A549 (cell line): ENCODE results near the gene DNAH8. TPM values are rescaled to one million over a fixed set of nuclear protein-coding genes. Genes with fewer than 3 reads are reported as not detected.

Source experiments
- ATAC-seq, 2 experiments: fragments of 200-7000 bp in 1 of 2; fragments of >200 bp in 1 of 2; cut with Nextera tagmentation in 1 of 2; cut with Tn5 transposase in 1 of 2; 3 replicates each; pipeline versions ENCODE4 v1.8.0 to v1.9.1; 2018 to 2020; ENCODE audit warnings: mild to moderate bottlenecking in 1 of 2, moderate library complexity in 1 of 2
- CTCF ChIA-PET: fragments of 300-600 bp; sonication (Branson Sonifier 250); formaldehyde crosslinking; extraction: SDS; loops from one replicate; lab custom pipeline; 2021; ENCODE audit warnings: antibody characterized with exemption, inconsistent platforms; lab: Yijun Ruan, JAX
- POLR2A ChIA-PET: fragments of 350-600 bp; formaldehyde crosslinking; extraction: SDS; loops from one replicate; lab custom pipeline; 2021; ENCODE audit warnings: antibody characterized with exemption, inconsistent platforms; lab: Yijun Ruan, JAX
- DNase-seq, 2 experiments: peaks; one replicate each; pipeline versions ENCODE4 v3.0.0 to v3.0.0-alpha.2; 2011 to 2016; ENCODE audit warnings: low read depth in 1 of 2, low spot score in 1 of 2
- FAIRE-seq: peaks from 2 replicates; lab custom pipeline; 2011; peaks lifted over from hg19 to GRCh38; lab: Jason Lieb, UNC
- H3K27ac ChIP-seq, 2 experiments: fragments of >200 bp; sonication (Bioruptor Twin); formaldehyde crosslinking; 3 replicates each; pipeline ENCODE4 v1.5.1; 2016 to 2017
- H3K4me1 ChIP-seq: fragments of >200 bp; sonication (Bioruptor Twin); formaldehyde crosslinking; 3 replicates; pipeline ENCODE4 v1.6.1; 2016
- H3K4me2 ChIP-seq: fragments of >200 bp; sonication (Bioruptor Twin); formaldehyde crosslinking; 3 replicates; pipeline ENCODE4 v1.6.1; 2016
- H3K4me3 ChIP-seq: fragments of >200 bp; sonication (Bioruptor Twin); formaldehyde crosslinking; 3 replicates; pipeline ENCODE4 v1.5.1; 2016
- H3K9me3 ChIP-seq: fragments of >200 bp; sonication (Bioruptor Twin); formaldehyde crosslinking; 3 replicates; pipeline ENCODE4 v1.6.1; 2016
- ATOH8 ChIP-seq: fragments of 250-450 bp; sonication (Bioruptor Pico); IDR thresholded peaks from 2 replicates; pipeline ENCODE4 v1.5.0; 2020; ENCODE audit warnings: low read depth, mild to moderate bottlenecking, moderate library complexity
- BHLHE40 ChIP-seq: IDR thresholded peaks from 2 replicates; pipeline ENCODE4 v1.6.1; 2012; ENCODE audit warnings: low read depth, low read length, inconsistent platforms
- CEBPB ChIP-seq, 2 experiments: fragments of >200 bp in 1 of 2; sonication (Bioruptor Twin) in 1 of 2; formaldehyde crosslinking in 1 of 2; IDR thresholded peaks; 2 replicates each; pipeline ENCODE4 v1.6.1; 2012 to 2016
- ELK1 ChIP-seq: fragments of 150-350 bp; IDR thresholded peaks from 2 replicates; pipeline ENCODE4 v1.6.1; 2014; ENCODE audit warnings: low read depth, mild to moderate bottlenecking, low read length
- EP300 ChIP-seq, 2 experiments: fragments of >200 bp; sonication (Bioruptor Twin); formaldehyde crosslinking; IDR thresholded peaks; 2 replicates in 1 of 2; 3 replicates in 1 of 2; pipeline ENCODE4 v1.6.1; 2016 to 2017
- ESRRA ChIP-seq: fragments of 150-350 bp; IDR thresholded peaks from 2 replicates; pipeline ENCODE4 v1.6.1; 2014; ENCODE audit warnings: mild to moderate bottlenecking, low read length, borderline replicate concordance
- FOSB ChIP-seq: fragments of 250-450 bp; sonication (Bioruptor Pico); IDR thresholded peaks from 2 replicates; pipeline ENCODE4 v1.5.0; 2020; ENCODE audit warnings: mild to moderate bottlenecking, moderate library complexity
- FOSL2 ChIP-seq, 2 experiments: fragments of 450-650 bp in 1 of 2; fragments of >200 bp in 1 of 2; sonication (Bioruptor Twin) in 1 of 2; formaldehyde crosslinking; IDR thresholded peaks; 2 replicates each; pipeline versions ENCODE4 v1.5.0 to v1.6.1; 2016 to 2020; ENCODE audit warnings: mild to moderate bottlenecking in 1 of 2, moderate library complexity in 1 of 2
- HES2 ChIP-seq: fragments of >200 bp; sonication (Bioruptor Twin); formaldehyde crosslinking; IDR thresholded peaks from 2 replicates; pipeline ENCODE4 v1.6.1; 2016
- HOXA7 ChIP-seq: fragments of 250-450 bp; sonication (Bioruptor Pico); IDR thresholded peaks from 2 replicates; pipeline ENCODE4 v1.5.0; 2020; ENCODE audit warnings: mild to moderate bottlenecking, moderate library complexity
- HOXB13 ChIP-seq: fragments of 250-450 bp; sonication (Bioruptor Pico); IDR thresholded peaks from 2 replicates; pipeline ENCODE4 v1.5.0; 2020; ENCODE audit warnings: low read depth, mild to moderate bottlenecking, moderate library complexity
- JUN ChIP-seq, 2 experiments: fragments of >200 bp; sonication (Bioruptor Twin); formaldehyde crosslinking; IDR thresholded peaks; 2 replicates in 1 of 2; 3 replicates in 1 of 2; pipeline ENCODE4 v1.6.1; 2016 to 2017
- KDM5A ChIP-seq: fragments of 200-600 bp; sonication (generic); IDR thresholded peaks from 2 replicates; pipeline ENCODE4 v1.6.1; 2016; ENCODE audit warnings: antibody characterized with exemption, mild to moderate bottlenecking
- MAFK ChIP-seq: fragments of 450-650 bp; IDR thresholded peaks from 2 replicates; pipeline ENCODE4 v1.6.1; 2014; ENCODE audit not compliant: partially characterized antibody
- MAZ ChIP-seq: fragments of 150-350 bp; IDR thresholded peaks from 2 replicates; pipeline ENCODE4 v1.6.1; 2014; ENCODE audit warnings: antibody characterized with exemption, low read depth, low read length, borderline replicate concordance
- MYC ChIP-seq: IDR thresholded peaks from 2 replicates; pipeline ENCODE4 v1.6.1; 2012; ENCODE audit warnings: mild to moderate bottlenecking, inconsistent platforms, low read length, improper control_type of control experiment, borderline replicate concordance
- NR3C1 ChIP-seq: fragments of >200 bp; sonication (Bioruptor Twin); formaldehyde crosslinking; IDR thresholded peaks from 3 replicates; pipeline ENCODE4 v1.6.1; 2017
- PHF8 ChIP-seq: fragments of 200-600 bp; sonication (generic); IDR thresholded peaks from 2 replicates; pipeline ENCODE4 v1.6.1; 2016; ENCODE audit warnings: low read depth, mild to moderate bottlenecking, antibody characterized with exemption, moderate library complexity, borderline replicate concordance
- POLR2AphosphoS2 ChIP-seq: conservative IDR thresholded peaks from 2 replicates; pipeline ENCODE4 v1.6.1; 2012; ENCODE audit warnings: low read length, improper control_type of control experiment, inconsistent platforms
- RNF2 ChIP-seq: fragments of 200-600 bp; sonication (generic); IDR thresholded peaks from 2 replicates; pipeline ENCODE4 v1.6.1; 2016; ENCODE audit warnings: low read depth, mild to moderate bottlenecking, antibody characterized with exemption, moderate library complexity, borderline replicate concordance
- SREBF2 ChIP-seq: fragments of 450-650 bp; IDR thresholded peaks from 2 replicates; pipeline ENCODE4 v1.6.1; 2014; ENCODE audit warnings: mild to moderate bottlenecking, moderate library complexity
- USF2 ChIP-seq: fragments of 450-650 bp; IDR thresholded peaks from 2 replicates; pipeline ENCODE4 v1.6.1; 2014; ENCODE audit warnings: antibody characterized with exemption
- ZFP36 ChIP-seq: fragments of 450-650 bp; IDR thresholded peaks from 2 replicates; pipeline ENCODE4 v1.6.1; 2014; ENCODE audit warnings: borderline replicate concordance; ENCODE audit not compliant: partially characterized antibody
- ZNF302 ChIP-seq: fragments of 250-450 bp; sonication (Bioruptor Pico); IDR thresholded peaks from 2 replicates; pipeline ENCODE4 v1.9.0; 2021; ENCODE audit warnings: inconsistent platforms, mild to moderate bottlenecking, moderate library complexity
- ZSCAN20 ChIP-seq: fragments of 250-450 bp; sonication (Bioruptor Pico); IDR thresholded peaks from 2 replicates; pipeline ENCODE4 v1.8.0; 2022; ENCODE audit warnings: mild to moderate bottlenecking, moderate library complexity
- WGBS: methylation state at CpG from one replicate; pipeline ENCODE4 v1.1.6; 2017; ENCODE audit errors: missing lambda C conversion rate; 5-methylcytosine and 5-hydroxymethylcytosine counted together
- polyA plus RNA-seq, 4 experiments: library from polyadenylated mRNA; depleted of rRNA in 3 of 4; stranded (reverse); fragments of >200 nt; fragmentation: RNase III in 1 of 4; extraction: RNeasy Plus Mini Kit Qiagen cat#74134 plus additional on column Dnase treatment in 1 of 4; gene quantifications; 2 replicates in 3 of 4; 3 replicates in 1 of 4; pipeline ENCODE4 v1.2.3, GENCODE V29; 2011 to 2017

DNAH8 gene
- polyA plus RNA-seq, 2 of the 4 experiments (the other 2 are of a cell fraction): not detected

- H3K4me1 ChIP-seq: no peaks in the 10 kb centered on the region
- H3K4me3 ChIP-seq: no peak overlapping the region
- POLR2A ChIA-PET: no interaction called here
- H3K4me2 ChIP-seq: no peak overlapping the region
- no peak for DNase-seq
- no peak for TF ChIP-seq BHLHE40
- no peak for TF ChIP-seq HOXA7 (CRISPR knock-in tag)
- TF ChIP-seq MYC: no peak
- no peak for TF ChIP-seq MAFK
- TF ChIP-seq ATOH8 (CRISPR knock-in tag): no peak
- no peak for TF ChIP-seq HOXB13 (CRISPR knock-in tag)
- TF ChIP-seq JUN (IDR thresholded peaks at IDR 0.05): no peak
- no peak for TF ChIP-seq PHF8
- TF ChIP-seq, all 56 proteins: peak for 0
- 53% methylated on average over 2 of the region's 2 CpGs for WGBS
- Histone ChIP-seq H3K27ac (no peak overlapping the region), H3K9me3 (no peaks in the 10 kb centered on the region)
- FAIRE-seq: no peak
- CTCF ChIA-PET: no interaction called here
- ATAC-seq: no peak
Measured at GRCh38 chr6:38848760-38849159, 133.6 kb downstream of the DNAH8 start.

- TF ChIP-seq ESRRA (no peak), ELK1 (no peak), SREBF2 (no peak), ZFP36 (no peak), PHF8 (no peak), USF2 (no peak), RNF2 (no peak), ZSCAN20 (CRISPR knock-in tag) (no peak), ZNF302 (CRISPR knock-in tag) (no peak)
- TF ChIP-seq, all 56 proteins: peak for 0
- no peak for ATAC-seq
- 22% methylated on average over 3 of the region's 3 CpGs for WGBS
Measured at GRCh38 chr6:38852215-38852614, 137.1 kb downstream of the DNAH8 start.

GRCh38 chr6:38853236-38853635 lies 138.1 kb downstream of the DNAH8 start:
- CTCF ChIA-PET: no interaction called here
- POLR2A ChIA-PET: no interaction called here
- no peak for ATAC-seq
- Histone ChIP-seq H3K4me1 (no peaks in the 10 kb centered on the region), H3K4me2 (no peak overlapping the region), H3K27ac (no peak overlapping the region), H3K9me3 (no peaks in the 10 kb centered on the region), H3K4me3 (no peak overlapping the region)
- WGBS: 16% methylated on average over 2 of the region's 2 CpGs
- no peak for TF ChIP-seq KDM5A
- DNase-seq: no peak
- no peak for FAIRE-seq

More at GRCh38 chr6:38852215-38852614, 137.1 kb downstream of the DNAH8 start:
- H3K9me3 ChIP-seq: no peaks in the 10 kb centered on the region
- no peak overlapping the region for H3K4me2 ChIP-seq
- POLR2A ChIA-PET: no interaction called here
- no peak overlapping the region for H3K4me3 ChIP-seq
- no peak for DNase-seq
- FAIRE-seq: no peak
- H3K4me1 ChIP-seq: no peaks in the 10 kb centered on the region
- CTCF ChIA-PET: interaction anchor here (1.1 kb wide), 1 partner anchor 451 kb away, joined by 3 read pairs; no protein-coding TSS in a partner anchor
- no peak overlapping the region for H3K27ac ChIP-seq

GRCh38 chr6:38856492-38856891 lies 141.4 kb downstream of the DNAH8 start:
- WGBS: 0% methylated on average over 2 of the region's 2 CpGs
- FAIRE-seq: no peak
- H3K27ac ChIP-seq: no peak overlapping the region
- no peak overlapping the region for H3K4me2 ChIP-seq
- POLR2A ChIA-PET: no interaction called here
- no peak for ATAC-seq
- no peaks in the 10 kb centered on the region for H3K9me3 ChIP-seq
- H3K4me3 ChIP-seq: no peak overlapping the region
- CTCF ChIA-PET: interaction anchor here (0.6 to 1.4 kb wide), 2 partner anchors 16 to 1707 kb away, joined by 3 read pairs; no protein-coding TSS in a partner anchor
- no peaks in the 10 kb centered on the region for H3K4me1 ChIP-seq
- DNase-seq: no peak
- TF ChIP-seq ELK1 (no peak), FOSL2 (IDR thresholded peaks at IDR 0.05) (no peak), FOSL2 (CRISPR knock-in tag; IDR thresholded peaks at IDR 0.05) (no peak), ATOH8 (CRISPR knock-in tag) (no peak), SREBF2 (no peak), MAZ (no peak), EP300 (IDR thresholded peaks at IDR 0.05) (no peak), FOSB (CRISPR knock-in tag) (no peak), BHLHE40 (no peak), NR3C1 (no peak), POLR2AphosphoS2 (no peak), HES2 (no peak), CEBPB (IDR thresholded peaks at IDR 0.05) (no peak), JUN (IDR thresholded peaks at IDR 0.05) (no peak), PHF8 (no peak)
